ENCODE measurements around the gene ARL5A. TPM values are rescaled to one million over a fixed set of nuclear protein-coding genes. Genes with fewer than 3 reads are reported as not detected.

ARL5A gene
- total and polyA plus RNA-seq, 2 of the 4 experiments (the other 2 are of a cell fraction), result 22.3 to 45.5 TPM

GRCh38 chr2:151770995-151771394 lies 57.2 kb downstream of the ARL5A start:
- Histone ChIP-seq H3K9ac (ENCODE audit: low read depth, low read length) (no peak overlapping the region), H3K4ac (ENCODE audit: low read depth, low read length) (no peak overlapping the region), H2BK15ac (ENCODE audit: low read depth, low read length) (no peak overlapping the region), H3K23ac (ENCODE audit: low read depth, low read length) (no peak overlapping the region; the same call in 1 of the 2 replicates), H3K4me2 (ENCODE audit: low read depth, low read length) (peak overlapping the region; percentile 57; the same call in 1 of the 2 replicates), H3K27me3 (ENCODE audit: control insufficient read depth, insufficient read depth, low read length) (no peaks in the 10 kb centered on the region), H2BK5ac (ENCODE audit: low read depth, low read length, poor library complexity, severe bottlenecking) (no peak overlapping the region), H2BK120ac (ENCODE audit: low read depth, low read length) (no peak overlapping the region), H3K79me1 (ENCODE audit: low read depth in 1 of 2, low read length in 2 of 2) (no peaks in the 10 kb centered on the region), H4K20me1 (ENCODE audit: insufficient read depth, low read length) (no peaks in the 10 kb centered on the region), H4K5ac (ENCODE audit: low read depth, low read length) (no peak overlapping the region), H4K91ac (ENCODE audit: insufficient read depth, low read depth, low read length) (no peak overlapping the region), H2AK5ac (ENCODE audit: low read depth, low read length) (no peak overlapping the region), H3K36me3 (ENCODE audit: control insufficient read depth, insufficient read depth, low read length) (no peaks in the 10 kb centered on the region), H3K56ac (ENCODE audit: extremely low read depth, insufficient read depth, low read length) (no peak overlapping the region; the same call in 1 of the 2 replicates), H3K9me3 (ENCODE audit: control insufficient read depth, insufficient read depth, low read length) (no peaks in the 10 kb centered on the region), H2BK20ac (ENCODE audit: low read depth, low read length) (no peak overlapping the region), H2AK9ac (replicated peaks; ENCODE audit: low read depth, low read length, poor library complexity) (no peak overlapping the region), H3K4me3 (ENCODE audit: insufficient read depth, low read depth, low read length) (no peak overlapping the region), H4K8ac (ENCODE audit: low read depth in 2 of 2, low read length in 2 of 2) (no peak overlapping the region), H3K9me1 (ENCODE audit: insufficient read depth, low read length) (peaks cover 7% of the 10 kb centered on the region), H3K4me1 (ENCODE audit: control insufficient read depth, insufficient read depth, low read length) (peaks cover 9% of the 10 kb centered on the region), H2AFZ (replicated peaks; ENCODE audit: low read length, poor library complexity) (no peak overlapping the region), H3K27ac (ENCODE audit: insufficient read depth, low read length) (no peak overlapping the region), H3K14ac (replicated peaks; ENCODE audit: low read depth, low read length) (no peak overlapping the region), H3K18ac (ENCODE audit: low read depth, low read length) (no peak overlapping the region)
- in situ Hi-C loops (cut with MboI; ENCODE audit: low sequenced_read_pairs), result no loop called here
- DNase-seq (no peak), ATAC-seq (ENCODE audit: low read depth) (no peak)
- ChIA-PET CTCF (no interaction called here), POLR2A (ENCODE audit: unreplicated experiment) (no interaction called here)
- no peak for TF ChIP-seq MAFK (IDR thresholded peaks at IDR 0.05; ENCODE audit: low read depth, low read length)
- TF ChIP-seq, protein P1, sequence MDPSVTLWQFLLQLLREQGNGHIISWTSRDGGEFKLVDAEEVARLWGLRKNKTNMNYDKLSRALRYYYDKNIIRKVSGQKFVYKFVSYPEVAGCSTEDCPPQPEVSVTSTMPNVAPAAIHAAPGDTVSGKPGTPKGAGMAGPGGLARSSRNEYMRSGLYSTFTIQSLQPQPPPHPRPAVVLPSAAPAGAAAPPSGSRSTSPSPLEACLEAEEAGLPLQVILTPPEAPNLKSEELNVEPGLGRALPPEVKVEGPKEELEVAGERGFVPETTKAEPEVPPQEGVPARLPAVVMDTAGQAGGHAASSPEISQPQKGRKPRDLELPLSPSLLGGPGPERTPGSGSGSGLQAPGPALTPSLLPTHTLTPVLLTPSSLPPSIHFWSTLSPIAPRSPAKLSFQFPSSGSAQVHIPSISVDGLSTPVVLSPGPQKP (IDR thresholded peaks at IDR 0.05; ENCODE audit: borderline replicate concordance, low read depth, low read length), result no peak
- TF ChIP-seq NFE2L2 (IDR thresholded peaks at IDR 0.05; ENCODE audit: low read depth, low read length), result no peak
- TF ChIP-seq BHLHE40 (IDR thresholded peaks at IDR 0.05; ENCODE audit: low read depth, low read length), result no peak
- no peak for TF ChIP-seq CEBPB (IDR thresholded peaks at IDR 0.05; ENCODE audit: low read depth, low read length)
- TF ChIP-seq RFX5 (IDR thresholded peaks at IDR 0.05; ENCODE audit: low read depth, low read length), result no peak
- TF ChIP-seq RCOR1 (IDR thresholded peaks at IDR 0.05; ENCODE audit: insufficient replicate concordance, low read length), result no peak
- TF ChIP-seq MXI1 (IDR thresholded peaks at IDR 0.05; ENCODE audit: borderline replicate concordance, low read depth, low read length), result no peak
- TF ChIP-seq FOS (IDR thresholded peaks at IDR 0.05; ENCODE audit: low read depth, low read length), result no peak
- no peak for TF ChIP-seq USF2 (IDR thresholded peaks at IDR 0.05; ENCODE audit: low read depth, low read length)
- TF ChIP-seq MAZ (IDR thresholded peaks at IDR 0.05; ENCODE audit: borderline replicate concordance, low read depth, low read length), result no peak
- TF ChIP-seq POLR2A (IDR thresholded peaks at IDR 0.05; ENCODE audit: low read depth, low read length), result no peak
- WGBS, 2 experiments (ENCODE audit: extremely low coverage in 2 of 2, insufficient read length in 1 of 2), result no CpG with 5 or more reads among the region's 2 CpGs
- intact Hi-C loops (cut with micrococcal nuclease), result loop anchor here (5.0 kb wide), 1 partner anchor 56 kb away; the partner anchor contains the start of gene ARL5A
- dilution Hi-C loops (cut with HindIII; ENCODE audit: low sequenced_read_pairs, unreplicated experiment), result no loop called here
- no TSS peak for BruUV-seq (replicated peaks)

Measured in IMR-90 (cell line).